Upper lobe of left lung (tissue), 6 donors: ENCODE data around the gene KIAA1549. TPM values are rescaled to one million over a fixed set of nuclear protein-coding genes. Genes with fewer than 3 reads are reported as not detected.

Experiments
- ATAC-seq, 2 donors: fragments of 200-7000 bp; cut with Tn5 transposase; one replicate each; pipeline ENCODE4 v1.9.1; 2022; ENCODE audit warnings: mild to moderate bottlenecking in 2 of 2, moderate library complexity in 2 of 2; ENCODE audit not compliant: low FRiP score in 2 of 2
- DNase-seq, 2 donors: peaks; one replicate each; pipeline ENCODE4 v3.0.0-alpha.2; 2019 to 2020
- H3K27ac ChIP-seq, 4 donors: fragments of 200-600 bp; sonication (generic); one replicate each; pipeline ENCODE4 v1.5.1; 2016 to 2019
- H3K27me3 ChIP-seq, 4 donors: fragments of 200-600 bp; sonication (generic); one replicate each; pipeline ENCODE4 v1.5.1; 2017 to 2019
- H3K36me3 ChIP-seq, 4 donors: fragments of 200-600 bp; sonication (generic); one replicate each; pipeline ENCODE4 v1.5.1; 2016 to 2019
- H3K4me1 ChIP-seq, 4 donors: fragments of 200-600 bp; sonication (generic); one replicate each; pipeline ENCODE4 v1.5.1; 2018 to 2019
- H3K4me3 ChIP-seq, 4 donors: fragments of 200-600 bp; sonication (generic); one replicate each; pipeline ENCODE4 v1.5.1; 2017 to 2019; ENCODE audit warnings: mild to moderate bottlenecking in 2 of 4, moderate library complexity in 1 of 4
- H3K9me3 ChIP-seq, 4 donors: fragments of 200-600 bp; sonication (generic); one replicate each; pipeline ENCODE4 v1.5.1; 2018 to 2019
- EP300 ChIP-seq, 4 donors: sonication (generic); formaldehyde crosslinking; IDR thresholded peaks; one replicate each; pipeline ENCODE4 v1.5.1; 2017; ENCODE audit warnings: antibody characterized with exemption in 4 of 4, control low read depth in 2 of 4
- POLR2A ChIP-seq, 4 donors: fragments of 450-650 bp; IDR thresholded peaks; one replicate each; pipeline ENCODE4 v1.5.1; 2016 to 2017; ENCODE audit warnings: antibody characterized with exemption in 4 of 4, mild to moderate bottlenecking in 2 of 4
- POLR2AphosphoS5 ChIP-seq, 2 donors: sonication (generic); formaldehyde crosslinking; IDR thresholded peaks; one replicate each; pipeline ENCODE4 v1.5.1; 2017; ENCODE audit warnings: antibody characterized with exemption in 2 of 2
- WGBS, 2 donors: methylation state at CpG; one replicate each; pipeline ENCODE4 v1.1.5; 2017 to 2018; 5-methylcytosine and 5-hydroxymethylcytosine counted together
- total RNA-seq, 6 donors: library from RNA; depleted of rRNA in 4 of 6; stranded (reverse); fragments of >200 nt in 4 of 6; gene quantifications; one replicate each; pipeline versions ENCODE4 v1.1.0 to v1.2.1, GENCODE V29; 2016 to 2021
- TF ChIP-seq, protein P1 (sequence below), 6 experiments: fragments of 450-650 bp in 4 of 6; fragments of 200-600 bp in 2 of 6; sonication (generic) in 2 of 6; IDR thresholded peaks; one replicate each; pipeline ENCODE4 v1.5.1; 2016 to 2019; ENCODE audit warnings: antibody characterized with exemption in 6 of 6
- donor health status: DM: no; HTN: no; CAD: no; lungs with moderate emphysema.
- donor health status: DM: no; HTN: yes; CAD: no; lungs with severe emphysema.

Gene KIAA1549
- total RNA-seq, 6 donors from 2014 or later = 4.1 to 10.2 (median 5.3) TPM

DNA sequence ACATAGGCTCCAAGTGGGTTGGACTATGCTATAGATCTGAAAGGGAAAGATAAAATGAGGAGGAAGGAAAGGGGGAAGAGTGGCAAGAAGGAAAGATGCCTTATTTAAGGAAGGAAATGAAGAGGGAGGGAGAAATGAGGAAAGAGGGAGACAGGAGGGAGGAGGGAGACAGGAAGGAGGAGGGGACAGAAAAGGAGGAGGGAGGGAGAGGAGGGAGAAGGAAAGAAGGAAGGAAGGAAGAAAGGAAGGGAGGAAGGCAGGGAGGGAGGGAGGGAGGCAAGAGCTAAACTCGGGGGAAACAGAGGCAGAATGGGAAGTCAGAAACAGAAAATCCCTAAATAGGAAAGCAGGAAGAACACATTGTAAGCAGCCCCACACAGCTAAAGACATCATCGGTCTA is 67.4 kb downstream of the KIAA1549 start:
- Histone ChIP-seq H3K27me3 (no peaks in the 10 kb centered on the region), H3K4me1 (no peaks in the 10 kb centered on the region), H3K9me3 (no peaks in the 10 kb centered on the region), H3K4me3 (no peak overlapping the region), H3K36me3 (peaks cover 0 to 16% (median 3%) of the 10 kb centered on the region in 4 donors), H3K27ac (no peak overlapping the region)
- TF ChIP-seq, protein P1, sequence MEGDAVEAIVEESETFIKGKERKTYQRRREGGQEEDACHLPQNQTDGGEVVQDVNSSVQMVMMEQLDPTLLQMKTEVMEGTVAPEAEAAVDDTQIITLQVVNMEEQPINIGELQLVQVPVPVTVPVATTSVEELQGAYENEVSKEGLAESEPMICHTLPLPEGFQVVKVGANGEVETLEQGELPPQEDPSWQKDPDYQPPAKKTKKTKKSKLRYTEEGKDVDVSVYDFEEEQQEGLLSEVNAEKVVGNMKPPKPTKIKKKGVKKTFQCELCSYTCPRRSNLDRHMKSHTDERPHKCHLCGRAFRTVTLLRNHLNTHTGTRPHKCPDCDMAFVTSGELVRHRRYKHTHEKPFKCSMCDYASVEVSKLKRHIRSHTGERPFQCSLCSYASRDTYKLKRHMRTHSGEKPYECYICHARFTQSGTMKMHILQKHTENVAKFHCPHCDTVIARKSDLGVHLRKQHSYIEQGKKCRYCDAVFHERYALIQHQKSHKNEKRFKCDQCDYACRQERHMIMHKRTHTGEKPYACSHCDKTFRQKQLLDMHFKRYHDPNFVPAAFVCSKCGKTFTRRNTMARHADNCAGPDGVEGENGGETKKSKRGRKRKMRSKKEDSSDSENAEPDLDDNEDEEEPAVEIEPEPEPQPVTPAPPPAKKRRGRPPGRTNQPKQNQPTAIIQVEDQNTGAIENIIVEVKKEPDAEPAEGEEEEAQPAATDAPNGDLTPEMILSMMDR (IDR thresholded peaks at IDR 0.05) = no peak
- TF ChIP-seq EP300 (IDR thresholded peaks at IDR 0.05) = no peak
- no peak for TF ChIP-seq POLR2AphosphoS5 (IDR thresholded peaks at IDR 0.05)
- no peak for TF ChIP-seq POLR2A (IDR thresholded peaks at IDR 0.05)
- no peak for ATAC-seq
- 69 to 76% methylated on average over 2 of the region's 2 CpGs for WGBS, 2 donors
- DNase-seq = no peak

DNA sequence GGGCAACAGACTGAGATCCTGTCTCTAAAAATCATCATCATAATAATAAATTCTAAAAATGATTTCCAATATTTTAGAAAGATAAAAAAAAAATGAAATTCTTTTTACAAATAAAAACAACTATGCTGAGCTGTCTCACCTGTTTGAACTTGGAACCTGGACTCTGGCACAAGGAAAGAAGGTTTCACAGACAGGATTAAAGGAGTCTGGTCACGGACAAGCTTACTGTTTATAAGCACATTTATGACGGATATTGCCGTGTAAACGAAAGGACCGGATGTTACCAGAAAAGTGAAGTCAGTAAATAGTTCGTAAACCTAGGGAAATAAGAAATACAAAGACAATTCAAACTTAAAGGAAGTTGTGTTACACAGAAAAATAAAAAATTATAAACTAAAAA is 70.2 kb downstream of the KIAA1549 start:
- TF ChIP-seq, protein P1 (IDR thresholded peaks at IDR 0.05) = no peak
- TF ChIP-seq POLR2AphosphoS5 (IDR thresholded peaks at IDR 0.05) = no peak
- no peak for TF ChIP-seq POLR2A (IDR thresholded peaks at IDR 0.05)
- no peak for TF ChIP-seq EP300 (IDR thresholded peaks at IDR 0.05)
- WGBS, 2 donors = 73 to 85% methylated on average over 6 of the region's 6 CpGs
- H3K36me3 ChIP-seq = peaks cover 0 to 2% (median 0%) of the 10 kb centered on the region in 4 donors
- no peaks in the 10 kb centered on the region for H3K27me3 ChIP-seq
- no peaks in the 10 kb centered on the region for H3K9me3 ChIP-seq
- H3K4me3 ChIP-seq = no peak overlapping the region
- no peak for DNase-seq
- ATAC-seq = no peak
- H3K27ac ChIP-seq = peak overlapping the region in 1 of 4 donors; percentile 12
- H3K4me1 ChIP-seq = peaks cover 0 to 4% (median 0%) of the 10 kb centered on the region in 4 donors

DNA sequence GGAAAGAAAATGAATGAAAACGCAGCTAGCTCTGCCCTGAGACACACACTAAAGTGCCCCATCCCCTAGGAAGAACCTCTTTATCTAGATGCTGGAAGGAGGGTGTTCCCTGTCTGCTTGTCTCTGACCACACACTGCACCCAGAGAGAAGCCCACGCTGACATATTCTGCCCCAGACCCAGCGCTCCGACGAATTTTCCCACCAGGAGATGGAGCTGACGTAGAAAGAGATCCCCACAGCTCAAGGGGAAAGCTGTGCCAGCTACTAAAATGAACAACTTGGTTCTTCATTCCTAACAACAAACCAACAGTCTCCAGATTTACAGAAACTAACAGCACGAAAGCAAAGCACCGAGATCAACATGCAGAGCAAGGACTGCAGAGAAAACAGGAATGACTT is 73.3 kb downstream of the KIAA1549 start:
- peak in 1 of 2 donors; percentile 15 for ATAC-seq
- Histone ChIP-seq H3K27me3 (no peaks in the 10 kb centered on the region), H3K4me3 (no peak overlapping the region), H3K4me1 (peaks cover 0 to 4% (median 0%) of the 10 kb centered on the region in 4 donors), H3K27ac (peak overlapping the region in 1 of 4 donors; percentile 18), H3K9me3 (no peaks in the 10 kb centered on the region), H3K36me3 (peaks cover 0 to 3% (median 0%) of the 10 kb centered on the region in 4 donors)
- WGBS, 2 donors = 64 to 70% methylated on average over 8 of the region's 8 CpGs
- DNase-seq = no peak
- TF ChIP-seq POLR2A (IDR thresholded peaks at IDR 0.05) = no peak
- no peak for TF ChIP-seq POLR2AphosphoS5 (IDR thresholded peaks at IDR 0.05)

DNA sequence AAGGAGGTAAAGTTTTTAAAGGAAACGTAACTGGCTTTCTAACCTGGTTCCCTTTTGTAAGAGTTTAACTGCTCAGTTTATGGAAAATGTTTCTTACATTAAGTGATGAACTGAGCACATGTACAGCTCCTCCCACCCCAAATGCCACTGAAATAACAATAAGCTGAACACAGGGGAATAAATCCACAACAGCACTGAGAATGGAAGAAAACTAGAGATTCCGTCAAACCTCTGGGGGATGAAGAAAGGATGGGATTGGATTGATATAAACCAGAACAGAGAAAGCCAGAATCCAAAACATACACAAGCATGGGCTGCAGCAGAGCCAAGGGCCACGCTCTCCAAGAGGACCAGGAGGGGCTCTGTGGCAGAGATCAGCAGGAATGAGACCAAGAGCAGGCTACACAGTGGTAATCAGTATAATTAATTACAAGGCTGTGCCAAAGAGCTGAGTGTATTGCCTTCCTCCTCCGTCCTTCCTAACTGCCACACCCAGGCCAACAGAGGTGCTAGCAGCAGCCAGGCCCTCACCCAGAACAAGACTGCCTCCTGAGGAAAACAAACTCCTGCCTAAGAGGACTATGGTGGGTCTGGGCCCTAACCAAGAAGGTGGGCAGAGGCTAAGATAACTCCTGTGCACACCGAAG is 73.9 kb downstream of the KIAA1549 start:
- 72 to 80% methylated on average over 5 of the region's 5 CpGs for WGBS, 2 donors
- Histone ChIP-seq H3K27me3 (no peaks in the 10 kb centered on the region), H3K4me3 (no peak overlapping the region), H3K27ac (peak overlapping the region in 1 of 4 donors; percentile 18), H3K36me3 (peaks cover 0 to 3% (median 0%) of the 10 kb centered on the region in 4 donors), H3K4me1 (peaks cover 0 to 4% (median 0%) of the 10 kb centered on the region in 4 donors), H3K9me3 (no peaks in the 10 kb centered on the region)
- peak in 1 of 2 donors; percentile 37 for ATAC-seq
- TF ChIP-seq, protein P1 (IDR thresholded peaks at IDR 0.05) = no peak
- TF ChIP-seq EP300 (IDR thresholded peaks at IDR 0.05) (no peak), POLR2A (IDR thresholded peaks at IDR 0.05) (no peak)
- no peak for DNase-seq

DNA sequence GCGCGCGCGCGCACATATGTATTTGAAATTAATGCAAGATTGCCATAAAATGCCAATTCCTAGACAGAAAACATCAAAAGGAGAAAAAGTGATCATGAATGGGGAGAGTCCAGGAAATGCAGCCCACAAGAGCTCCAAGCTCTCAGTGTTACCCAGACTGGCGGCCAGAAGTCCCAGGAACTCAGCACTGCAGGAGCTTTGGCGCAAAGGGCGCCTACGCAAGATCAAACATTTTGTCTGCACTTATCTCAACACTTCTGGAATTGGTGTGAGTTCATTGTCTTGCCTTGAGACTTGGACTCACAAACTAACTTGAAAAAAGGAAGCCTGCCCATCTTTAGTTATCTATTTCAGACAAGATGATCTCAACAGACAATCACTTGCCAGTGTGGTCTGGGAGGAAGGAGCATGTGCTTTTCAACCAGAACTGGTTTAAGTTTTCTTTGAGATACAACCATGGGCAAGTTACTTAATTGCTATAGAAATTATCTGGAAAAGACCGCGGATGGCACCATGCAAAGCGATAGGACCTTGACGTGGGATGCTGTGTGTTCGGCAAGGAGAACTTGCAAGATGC is 77.2 kb downstream of the KIAA1549 start:
- ATAC-seq (no peak), DNase-seq (no peak)
- Histone ChIP-seq H3K27me3 (no peaks in the 10 kb centered on the region), H3K4me3 (no peak overlapping the region), H3K4me1 (peaks cover 0 to 4% (median 0%) of the 10 kb centered on the region in 4 donors), H3K9me3 (no peaks in the 10 kb centered on the region), H3K27ac (no peak overlapping the region), H3K36me3 (peaks cover 0 to 3% (median 0%) of the 10 kb centered on the region in 4 donors)
- no peak for TF ChIP-seq POLR2A (IDR thresholded peaks at IDR 0.05)
- TF ChIP-seq, protein P1 (IDR thresholded peaks at IDR 0.05) = no peak
- no peak for TF ChIP-seq EP300 (IDR thresholded peaks at IDR 0.05)
- no peak for TF ChIP-seq POLR2AphosphoS5 (IDR thresholded peaks at IDR 0.05)
- 94 to 95% methylated on average over 14 of the region's 14 CpGs for WGBS, 2 donors
